ENCODE measurements around the gene CASP8AP2.

- TF ChIP-seq POLR2A (IDR thresholded peaks at IDR 0.05) (no peak), CTCF (IDR thresholded peaks at IDR 0.05) (no peak)
Observed at GRCh38 chr6:89888871-89889270, 59.2 kb downstream of the CASP8AP2 start.
